Keratinocyte (primary cell): Measurements from ENCODE around the gene COG3.

Experiments
- CTCF ChIP-seq, 3 experiments: IDR thresholded peaks in 1 of 3; conservative IDR thresholded peaks in 1 of 3; optimal IDR thresholded peaks in 1 of 3; 2 replicates in 2 of 3; 3 replicates in 1 of 3; pipeline versions ENCODE3 to v1.5.1; 2011; ENCODE audit warnings: low read length in 3 of 3, mild to moderate bottlenecking in 3 of 3, moderate library complexity in 2 of 3, control low read depth in 1 of 3, inconsistent platforms in 1 of 3; ENCODE audit not compliant: insufficient read depth in 2 of 3; ENCODE audit errors: extremely low read depth in 1 of 3
- EZH2 ChIP-seq: IDR thresholded peaks from one replicate; pipeline ENCODE4 v1.6.1; 2012; ENCODE audit warnings: inconsistent platforms, mild to moderate bottlenecking, low read length, moderate library complexity

GRCh38 chr13:45534604-45535003 is 69.9 kb downstream of the COG3 start:
- TF ChIP-seq CTCF (optimal IDR thresholded peaks at IDR 0.05 in 1 of 3, IDR thresholded peaks at IDR 0.05 in 1 of 3, conservative IDR thresholded peaks at IDR 0.05 in 1 of 3; ENCODE audit: extremely low read depth in 1 of 3, insufficient read depth in 2 of 3, low read length in 3 of 3) (no peak), EZH2 (no peak)
